ENCODE data around the gene OR13C8. TPM values are rescaled to one million over a fixed set of nuclear protein-coding genes. Genes with fewer than 3 reads are reported as not detected.

The OR13C8 gene
- total RNA-seq, 1 donor, result not detected

GRCh38 chr9:104539275-104539674 is 29.7 kb upstream of the OR13C8 start:
- H3K36me3 ChIP-seq (ENCODE audit: insufficient read depth, low read length), result no peaks in the 10 kb centered on the region
- H3K27ac ChIP-seq (ENCODE audit: low read depth, low read length), result no peak overlapping the region
- no peak overlapping the region for H2AFZ ChIP-seq (ENCODE audit: low read length)
- no peaks in the 10 kb centered on the region for H3K4me1 ChIP-seq (ENCODE audit: insufficient read depth, low read length)
- H3K4me2 ChIP-seq (ENCODE audit: insufficient read depth, low read length), result no peak overlapping the region
- H3K4me3 ChIP-seq (ENCODE audit: insufficient read depth, low read length), result no peak overlapping the region
- no peaks in the 10 kb centered on the region for H4K20me1 ChIP-seq (ENCODE audit: insufficient read depth, low read length)
- DNase-seq (ENCODE audit: insufficient read length, low spot score, missing footprints), result no peak
- no peaks in the 10 kb centered on the region for H3K79me2 ChIP-seq (ENCODE audit: insufficient read depth, low read length)
- H3K27me3 ChIP-seq (ENCODE audit: insufficient read depth, low read length), result no peaks in the 10 kb centered on the region
- TF ChIP-seq, protein P1, sequence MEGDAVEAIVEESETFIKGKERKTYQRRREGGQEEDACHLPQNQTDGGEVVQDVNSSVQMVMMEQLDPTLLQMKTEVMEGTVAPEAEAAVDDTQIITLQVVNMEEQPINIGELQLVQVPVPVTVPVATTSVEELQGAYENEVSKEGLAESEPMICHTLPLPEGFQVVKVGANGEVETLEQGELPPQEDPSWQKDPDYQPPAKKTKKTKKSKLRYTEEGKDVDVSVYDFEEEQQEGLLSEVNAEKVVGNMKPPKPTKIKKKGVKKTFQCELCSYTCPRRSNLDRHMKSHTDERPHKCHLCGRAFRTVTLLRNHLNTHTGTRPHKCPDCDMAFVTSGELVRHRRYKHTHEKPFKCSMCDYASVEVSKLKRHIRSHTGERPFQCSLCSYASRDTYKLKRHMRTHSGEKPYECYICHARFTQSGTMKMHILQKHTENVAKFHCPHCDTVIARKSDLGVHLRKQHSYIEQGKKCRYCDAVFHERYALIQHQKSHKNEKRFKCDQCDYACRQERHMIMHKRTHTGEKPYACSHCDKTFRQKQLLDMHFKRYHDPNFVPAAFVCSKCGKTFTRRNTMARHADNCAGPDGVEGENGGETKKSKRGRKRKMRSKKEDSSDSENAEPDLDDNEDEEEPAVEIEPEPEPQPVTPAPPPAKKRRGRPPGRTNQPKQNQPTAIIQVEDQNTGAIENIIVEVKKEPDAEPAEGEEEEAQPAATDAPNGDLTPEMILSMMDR (IDR thresholded peaks at IDR 0.05; ENCODE audit: extremely low read depth, low read depth, low read length), result no peak
- H3K9me3 ChIP-seq (ENCODE audit: low read depth, low read length), result no peaks in the 10 kb centered on the region

- no peaks in the 10 kb centered on the region for H3K36me3 ChIP-seq (ENCODE audit: insufficient read depth, low read length)
- no peak overlapping the region for H3K27ac ChIP-seq (ENCODE audit: low read depth, low read length)
- H3K4me1 ChIP-seq (ENCODE audit: insufficient read depth, low read length), result no peaks in the 10 kb centered on the region
- H2AFZ ChIP-seq (ENCODE audit: low read length), result no peak overlapping the region
- TF ChIP-seq, protein P1 (IDR thresholded peaks at IDR 0.05; ENCODE audit: extremely low read depth, low read depth, low read length), result no peak
- no peaks in the 10 kb centered on the region for H3K9me3 ChIP-seq (ENCODE audit: low read depth, low read length)
- no peak overlapping the region for H3K4me2 ChIP-seq (ENCODE audit: insufficient read depth, low read length)
- H3K27me3 ChIP-seq (ENCODE audit: insufficient read depth, low read length), result no peaks in the 10 kb centered on the region
- no peaks in the 10 kb centered on the region for H3K79me2 ChIP-seq (ENCODE audit: insufficient read depth, low read length)
- H3K4me3 ChIP-seq (ENCODE audit: insufficient read depth, low read length), result no peak overlapping the region
- no peak for DNase-seq (ENCODE audit: insufficient read length, low spot score, missing footprints)
- H4K20me1 ChIP-seq (ENCODE audit: insufficient read depth, low read length), result no peaks in the 10 kb centered on the region
Observed at GRCh38 chr9:104544644-104545043, 24.3 kb upstream of the OR13C8 start.

GRCh38 chr9:104553261-104553660 is 15.7 kb upstream of the OR13C8 start:
- H3K4me2 ChIP-seq (ENCODE audit: insufficient read depth, low read length), result no peak overlapping the region
- no peak overlapping the region for H2AFZ ChIP-seq (ENCODE audit: low read length)
- no peak for DNase-seq (ENCODE audit: insufficient read length, low spot score, missing footprints)

DNA sequence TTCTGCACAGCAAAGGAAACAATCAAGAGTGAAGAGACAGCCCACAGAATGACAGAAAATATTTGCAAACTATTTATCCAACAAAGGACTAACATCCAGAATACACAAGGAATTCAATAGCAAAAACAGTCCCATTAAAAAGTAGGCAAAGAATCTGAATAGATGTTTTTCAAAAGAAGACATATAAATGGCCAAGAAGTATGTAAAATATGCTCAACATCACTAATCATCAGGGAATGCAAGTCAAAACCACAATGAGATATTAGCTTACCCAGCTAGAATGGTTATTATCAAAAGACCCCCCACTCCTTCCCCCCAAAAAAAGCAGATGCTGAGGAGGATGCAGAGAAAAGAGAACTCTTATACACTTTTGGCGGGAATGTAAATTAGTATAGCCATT is 13.4 kb upstream of the OR13C8 start:
- Histone ChIP-seq H3K4me2 (ENCODE audit: insufficient read depth, low read length) (no peak overlapping the region), H3K36me3 (ENCODE audit: insufficient read depth, low read length) (no peaks in the 10 kb centered on the region), H3K4me1 (ENCODE audit: insufficient read depth, low read length) (no peaks in the 10 kb centered on the region), H3K79me2 (ENCODE audit: insufficient read depth, low read length) (no peaks in the 10 kb centered on the region), H4K20me1 (ENCODE audit: insufficient read depth, low read length) (no peaks in the 10 kb centered on the region), H3K9me3 (ENCODE audit: low read depth, low read length) (no peaks in the 10 kb centered on the region), H2AFZ (ENCODE audit: low read length) (no peak overlapping the region), H3K4me3 (ENCODE audit: insufficient read depth, low read length) (no peak overlapping the region), H3K27me3 (ENCODE audit: insufficient read depth, low read length) (no peaks in the 10 kb centered on the region), H3K27ac (ENCODE audit: low read depth, low read length) (no peak overlapping the region)
- TF ChIP-seq, protein P1 (IDR thresholded peaks at IDR 0.05; ENCODE audit: extremely low read depth, low read depth, low read length), result no peak
- DNase-seq (ENCODE audit: insufficient read length, low spot score, missing footprints), result no peak

More at GRCh38 chr9:104553261-104553660, 15.7 kb upstream of the OR13C8 start:
- Histone ChIP-seq H3K79me2 (ENCODE audit: insufficient read depth, low read length) (no peaks in the 10 kb centered on the region), H3K27ac (ENCODE audit: low read depth, low read length) (no peak overlapping the region), H3K9me3 (ENCODE audit: low read depth, low read length) (no peaks in the 10 kb centered on the region), H3K4me1 (ENCODE audit: insufficient read depth, low read length) (no peaks in the 10 kb centered on the region), H3K27me3 (ENCODE audit: insufficient read depth, low read length) (no peaks in the 10 kb centered on the region), H3K4me3 (ENCODE audit: insufficient read depth, low read length) (no peak overlapping the region), H3K36me3 (ENCODE audit: insufficient read depth, low read length) (no peaks in the 10 kb centered on the region), H4K20me1 (ENCODE audit: insufficient read depth, low read length) (no peaks in the 10 kb centered on the region)
- TF ChIP-seq, protein P1 (IDR thresholded peaks at IDR 0.05; ENCODE audit: extremely low read depth, low read depth, low read length), result no peak
